OCI-M2 (cell line): ENCODE measurements around the gene GTF2IRD1.
"Not testable (repeated sequence)": the region's sequence is repeated elsewhere in the genome, so short reads cannot be mapped to it uniquely, and the experiment has no call there.

Experiments used
- DNase-seq: peaks from one replicate; lab custom pipeline; 2025; ENCODE audit not compliant: unreplicated experiment; lab: John Stamatoyannopoulos, UW

GTF2IRD1 gene, protein sequence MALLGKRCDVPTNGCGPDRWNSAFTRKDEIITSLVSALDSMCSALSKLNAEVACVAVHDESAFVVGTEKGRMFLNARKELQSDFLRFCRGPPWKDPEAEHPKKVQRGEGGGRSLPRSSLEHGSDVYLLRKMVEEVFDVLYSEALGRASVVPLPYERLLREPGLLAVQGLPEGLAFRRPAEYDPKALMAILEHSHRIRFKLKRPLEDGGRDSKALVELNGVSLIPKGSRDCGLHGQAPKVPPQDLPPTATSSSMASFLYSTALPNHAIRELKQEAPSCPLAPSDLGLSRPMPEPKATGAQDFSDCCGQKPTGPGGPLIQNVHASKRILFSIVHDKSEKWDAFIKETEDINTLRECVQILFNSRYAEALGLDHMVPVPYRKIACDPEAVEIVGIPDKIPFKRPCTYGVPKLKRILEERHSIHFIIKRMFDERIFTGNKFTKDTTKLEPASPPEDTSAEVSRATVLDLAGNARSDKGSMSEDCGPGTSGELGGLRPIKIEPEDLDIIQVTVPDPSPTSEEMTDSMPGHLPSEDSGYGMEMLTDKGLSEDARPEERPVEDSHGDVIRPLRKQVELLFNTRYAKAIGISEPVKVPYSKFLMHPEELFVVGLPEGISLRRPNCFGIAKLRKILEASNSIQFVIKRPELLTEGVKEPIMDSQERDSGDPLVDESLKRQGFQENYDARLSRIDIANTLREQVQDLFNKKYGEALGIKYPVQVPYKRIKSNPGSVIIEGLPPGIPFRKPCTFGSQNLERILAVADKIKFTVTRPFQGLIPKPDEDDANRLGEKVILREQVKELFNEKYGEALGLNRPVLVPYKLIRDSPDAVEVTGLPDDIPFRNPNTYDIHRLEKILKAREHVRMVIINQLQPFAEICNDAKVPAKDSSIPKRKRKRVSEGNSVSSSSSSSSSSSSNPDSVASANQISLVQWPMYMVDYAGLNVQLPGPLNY

DNA sequence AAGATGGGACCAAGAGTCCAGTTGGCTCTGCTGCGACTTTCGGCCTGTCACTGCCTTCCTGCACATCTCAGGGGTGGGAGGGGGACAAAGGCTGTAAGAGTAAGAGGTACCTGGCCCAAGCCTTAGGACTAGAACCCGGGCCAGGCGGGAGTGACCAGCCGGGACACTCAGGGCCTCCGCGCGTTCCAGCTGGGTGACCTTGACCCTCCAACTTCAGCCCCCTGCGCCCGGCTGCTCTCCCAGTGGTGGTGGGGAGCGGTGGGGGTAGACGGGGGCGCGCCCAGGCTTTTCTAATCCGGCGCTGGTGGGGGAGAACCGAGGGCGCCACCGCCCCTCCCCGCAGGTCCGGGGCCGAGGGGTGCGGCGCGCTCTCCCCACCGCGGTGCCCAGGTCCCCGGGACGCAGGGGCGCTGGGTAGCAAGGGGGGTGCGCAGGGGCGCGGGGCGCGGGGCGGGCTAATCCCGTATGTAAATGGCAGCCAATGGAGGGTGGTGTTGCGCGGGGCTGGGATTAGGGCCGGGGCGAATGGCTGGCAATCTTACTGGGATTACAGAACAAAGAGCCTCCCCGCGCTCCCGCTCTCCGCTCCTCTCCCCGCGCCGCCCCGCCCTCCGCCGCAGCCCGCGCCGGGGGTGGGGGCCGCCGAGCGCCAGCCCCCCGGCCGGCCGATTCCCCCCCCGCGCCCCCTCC, at the start of gene GTF2IRD1:
Gene GTF2IRD1, plus strand, starts transcription at position 585 of the 690 bp plus-strand sequence. CDS start 54,175 bp downstream, outside the sequence.
- no peak for DNase-seq

DNA sequence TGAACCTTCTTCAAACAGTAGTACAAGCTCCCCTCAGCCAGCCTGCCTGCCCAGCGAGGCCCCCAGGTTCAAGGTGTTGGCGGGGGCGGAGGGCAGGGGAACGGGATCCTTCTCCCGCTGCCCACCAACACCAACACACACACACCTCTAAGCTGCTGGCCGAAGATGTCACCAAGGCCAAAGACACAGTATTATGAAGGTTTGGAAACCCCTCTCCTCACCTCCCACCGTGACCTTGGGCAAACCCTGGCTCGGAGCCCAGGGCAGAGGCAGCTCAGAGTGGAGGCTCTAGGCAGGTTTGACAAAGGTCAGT, 49.4 kb upstream of the GTF2IRD1 start:
- no peak for DNase-seq

- DNase-seq: no peak
Observed at GRCh38 chr7:74404741-74405140, 49.0 kb upstream of the GTF2IRD1 start.

DNA sequence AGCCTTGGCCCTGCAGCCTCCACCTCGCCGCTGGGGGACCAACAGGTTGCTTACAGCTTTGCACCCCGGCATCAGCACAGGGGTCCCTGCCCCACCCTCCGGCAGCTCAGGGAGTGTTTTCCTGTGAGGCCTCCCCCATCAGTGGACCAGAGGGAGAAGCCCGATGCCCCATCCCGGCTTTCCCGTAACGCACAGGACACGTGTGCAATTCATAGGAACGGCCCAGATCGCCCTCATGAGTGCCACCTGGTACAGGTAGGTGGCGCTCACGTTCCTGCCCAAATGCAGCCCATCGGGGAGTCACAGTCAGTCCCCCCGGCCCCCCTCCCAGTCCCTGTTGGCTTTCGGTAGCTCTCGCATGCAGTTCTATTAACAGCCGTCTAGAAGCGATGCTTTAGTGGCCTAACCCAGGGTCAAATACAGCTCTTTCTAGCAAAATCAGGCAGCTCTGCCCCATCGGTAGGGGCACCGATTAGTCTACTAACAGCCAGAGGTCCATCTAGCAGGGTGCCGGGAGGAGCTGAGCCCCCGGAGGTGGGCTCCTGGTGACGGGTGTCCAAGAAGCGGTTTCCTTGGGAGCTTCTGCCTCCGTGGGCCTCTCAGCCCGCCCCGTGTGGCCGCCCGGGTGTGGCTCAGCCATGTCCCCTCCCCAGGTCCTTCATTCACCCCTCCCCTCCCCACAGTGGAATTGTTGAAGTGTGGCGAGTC, 48.4 kb upstream of the GTF2IRD1 start:
- DNase-seq: no peak

GRCh38 chr7:74405899-74406512, 47.7 kb upstream of the GTF2IRD1 start:
- DNase-seq: no peak

- DNase-seq: no peak
Observed at GRCh38 chr7:74407958-74408357, 45.7 kb upstream of the GTF2IRD1 start.

- no peak for DNase-seq
Observed at GRCh38 chr7:74409571-74409970, 44.1 kb upstream of the GTF2IRD1 start.

GRCh38 chr7:74410772-74411171, 42.9 kb upstream of the GTF2IRD1 start:
- DNase-seq: no peak

DNA sequence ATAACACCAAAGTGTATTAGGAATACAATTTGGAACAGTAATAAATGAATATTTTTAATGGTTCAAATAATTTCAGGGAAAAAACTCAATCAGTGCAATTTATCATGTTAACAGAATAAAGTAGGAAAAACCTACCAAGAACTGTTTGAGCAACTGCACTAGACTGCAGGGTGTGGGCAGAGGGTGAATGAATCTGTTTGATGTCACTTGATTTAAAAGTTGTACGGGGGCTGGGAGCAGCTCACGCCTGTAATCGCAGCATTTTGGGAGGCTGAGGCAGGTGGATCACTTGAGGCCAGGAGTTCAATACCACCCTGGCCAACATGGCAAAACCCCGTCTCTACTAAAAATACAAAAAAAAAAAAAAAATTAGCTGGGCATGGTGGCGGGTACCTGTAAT, 42.1 kb upstream of the GTF2IRD1 start:
- not testable (repeated sequence) for DNase-seq

DNA sequence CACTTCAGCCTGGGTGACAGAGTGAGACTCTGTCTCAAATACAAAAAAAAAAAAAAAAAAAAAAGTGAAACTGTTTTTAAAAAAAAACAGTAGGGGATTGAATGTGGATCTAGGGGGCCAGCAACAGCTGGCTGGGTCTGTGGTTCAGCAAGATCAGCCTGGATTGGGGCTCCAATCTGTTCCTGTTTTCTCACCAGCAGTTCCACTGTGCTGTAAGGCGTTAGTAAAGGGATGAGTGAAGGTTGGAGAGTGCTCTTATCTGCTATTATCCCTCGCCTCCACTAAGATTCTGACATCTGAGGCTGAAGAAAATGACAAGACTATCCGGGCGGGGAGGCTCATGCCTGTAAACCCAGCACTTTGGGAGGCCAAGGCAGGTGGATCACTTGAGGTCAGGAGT, 41.6 kb upstream of the GTF2IRD1 start:
- no peak for DNase-seq

GRCh38 chr7:74412603-74413002, 41.1 kb upstream of the GTF2IRD1 start:
- no peak for DNase-seq

- not testable (repeated sequence) for DNase-seq
Observed at GRCh38 chr7:74414595-74415333, 38.9 kb upstream of the GTF2IRD1 start.

DNA sequence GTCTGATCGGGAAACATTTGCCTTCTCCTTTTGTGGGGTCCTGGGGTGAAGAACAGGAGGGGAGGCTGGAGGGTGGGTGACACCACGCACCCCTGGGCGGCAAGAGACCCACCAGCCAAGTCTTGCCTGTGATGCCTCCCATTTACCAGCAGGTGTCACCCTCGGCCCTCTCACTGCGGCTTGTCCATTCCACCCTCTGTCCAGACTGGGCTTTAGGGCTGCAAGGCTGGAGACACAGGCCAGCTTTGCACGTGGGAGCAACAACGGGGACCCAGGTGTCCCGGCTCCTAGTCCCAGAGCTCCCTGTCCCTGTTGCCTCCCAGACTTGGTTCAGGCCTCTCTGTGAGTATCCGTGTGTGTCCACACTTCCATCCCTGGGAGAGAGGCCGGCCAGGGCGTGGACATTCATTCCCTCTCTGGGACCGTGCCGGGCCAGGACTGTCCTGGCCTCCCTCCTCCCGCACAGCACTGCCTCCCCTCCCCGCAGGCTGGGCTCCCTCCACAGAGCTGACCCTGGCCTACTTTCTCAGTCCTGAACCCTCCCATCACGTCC, 36.2 kb upstream of the GTF2IRD1 start:
- DNase-seq: no peak

DNA sequence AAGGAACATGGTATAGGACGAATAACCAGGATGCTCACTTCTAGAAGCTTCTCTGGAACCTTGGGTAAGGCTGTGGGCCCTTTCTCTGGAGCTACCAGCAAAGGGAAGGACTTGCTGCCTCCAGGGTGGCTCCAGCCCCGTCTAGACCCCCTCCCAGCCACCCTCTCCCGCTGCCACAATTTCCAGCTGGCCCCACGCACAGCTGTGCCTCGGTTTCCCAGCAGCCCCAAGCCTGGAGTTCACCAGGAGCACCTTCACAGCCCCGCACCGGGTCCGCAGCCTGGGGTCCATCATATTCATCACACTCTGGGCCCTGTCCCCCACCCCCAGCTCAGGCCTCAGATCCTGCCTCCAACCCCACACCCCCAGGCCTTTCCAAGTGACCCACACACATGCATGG, 35.6 kb upstream of the GTF2IRD1 start:
- DNase-seq: no peak

DNA sequence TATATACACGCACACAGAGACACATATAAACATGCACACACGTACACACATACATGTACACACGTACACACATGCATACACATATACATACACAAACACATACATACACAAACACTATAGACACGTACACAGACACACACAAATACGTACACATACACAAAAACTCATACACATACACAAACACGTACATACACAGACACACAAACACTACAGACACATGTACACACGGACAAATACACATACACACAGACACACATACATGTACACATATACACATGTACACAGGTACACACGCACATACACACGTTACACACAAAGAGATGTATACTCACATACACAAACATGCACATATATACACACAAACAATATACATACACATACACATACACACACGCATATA, 35.2 kb upstream of the GTF2IRD1 start:
- DNase-seq: no peak

GRCh38 chr7:74419232-74419631, 34.5 kb upstream of the GTF2IRD1 start:
- not testable (repeated sequence) for DNase-seq

DNA sequence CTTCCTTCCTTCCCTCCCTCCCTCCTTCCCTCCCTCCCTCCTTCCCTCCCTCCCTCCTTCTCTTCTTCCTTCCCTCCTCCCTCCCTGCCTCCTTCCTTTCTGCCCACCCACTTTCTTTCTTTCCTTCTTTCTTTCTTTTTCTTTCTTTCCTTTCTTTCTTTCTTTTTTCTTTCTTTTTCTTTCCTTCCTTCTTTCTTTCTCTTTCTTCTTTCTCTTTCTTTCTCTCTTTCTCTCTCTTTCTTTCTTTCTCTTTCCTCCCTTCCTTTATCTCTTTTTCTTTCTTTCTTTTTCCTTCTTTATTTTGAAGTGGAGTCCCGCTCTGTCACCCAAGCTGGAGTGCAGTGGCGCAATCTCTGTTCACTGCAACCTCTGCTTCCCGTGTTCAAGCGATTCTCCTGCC, 33.7 kb upstream of the GTF2IRD1 start:
- DNase-seq: no peak

GRCh38 chr7:74424291-74424880, 29.3 kb upstream of the GTF2IRD1 start:
- no peak for DNase-seq

- no peak for DNase-seq
Observed at GRCh38 chr7:74428023-74428422, 25.7 kb upstream of the GTF2IRD1 start.
